Retinal pigment epithelial cell (primary cell): ENCODE measurements around the gene TFCP2.

Source experiments
- DNase-seq: peaks from one replicate; pipeline ENCODE4 v3.0.0-alpha.2; 2010; ENCODE audit warnings: low read depth
- H3K4me3 ChIP-seq: 2 replicates; pipeline ENCODE4 v1.5.1; 2011; ENCODE audit warnings: mild to moderate bottlenecking, low read length, control low read depth, moderate library complexity
- CTCF ChIP-seq: conservative IDR thresholded peaks from 2 replicates; pipeline ENCODE4 v1.5.1; 2011; ENCODE audit warnings: low read depth, low read length, control low read depth, inconsistent platforms

Gene TFCP2

GRCh38 chr12:51200806-51201205 is 27.9 kb upstream of the TFCP2 start:
- no peak for TF ChIP-seq CTCF
- no peak for DNase-seq
- H3K4me3 ChIP-seq: no peak overlapping the region

GRCh38 chr12:51200156-51200555 is 27.2 kb upstream of the TFCP2 start:
- TF ChIP-seq CTCF: no peak
- no peak for DNase-seq
- no peak overlapping the region for H3K4me3 ChIP-seq

DNA sequence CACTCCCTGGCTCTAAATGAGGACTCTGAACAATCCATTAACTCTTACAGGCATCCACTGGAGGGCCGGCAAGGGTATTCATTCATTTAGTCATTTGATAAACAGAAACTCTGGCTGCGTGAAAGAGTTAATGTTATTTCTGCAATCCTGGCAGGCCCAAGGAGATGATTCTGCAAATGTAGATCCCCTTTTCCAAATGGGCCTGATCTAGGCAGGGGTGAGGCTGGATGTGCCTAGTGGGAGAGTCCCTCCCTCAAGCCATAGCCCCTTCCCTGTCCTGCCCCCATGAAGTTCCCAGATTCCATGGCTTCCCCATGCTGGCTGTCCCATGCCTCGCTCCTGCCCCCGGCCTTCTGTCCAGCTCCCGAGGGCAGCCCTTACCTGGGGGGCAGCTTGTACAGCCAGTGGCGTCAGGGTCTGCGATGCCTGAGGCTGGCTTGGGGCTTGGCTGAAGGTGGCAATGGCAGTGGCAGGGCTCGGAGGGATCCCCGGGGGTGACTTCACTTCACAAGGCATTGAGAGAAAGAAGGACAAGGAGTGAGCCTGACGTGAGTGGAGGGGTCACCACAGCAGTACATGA is 26.5 kb upstream of the TFCP2 start:
- no peak for TF ChIP-seq CTCF
- H3K4me3 ChIP-seq: no peak overlapping the region
- DNase-seq: no peak

DNA sequence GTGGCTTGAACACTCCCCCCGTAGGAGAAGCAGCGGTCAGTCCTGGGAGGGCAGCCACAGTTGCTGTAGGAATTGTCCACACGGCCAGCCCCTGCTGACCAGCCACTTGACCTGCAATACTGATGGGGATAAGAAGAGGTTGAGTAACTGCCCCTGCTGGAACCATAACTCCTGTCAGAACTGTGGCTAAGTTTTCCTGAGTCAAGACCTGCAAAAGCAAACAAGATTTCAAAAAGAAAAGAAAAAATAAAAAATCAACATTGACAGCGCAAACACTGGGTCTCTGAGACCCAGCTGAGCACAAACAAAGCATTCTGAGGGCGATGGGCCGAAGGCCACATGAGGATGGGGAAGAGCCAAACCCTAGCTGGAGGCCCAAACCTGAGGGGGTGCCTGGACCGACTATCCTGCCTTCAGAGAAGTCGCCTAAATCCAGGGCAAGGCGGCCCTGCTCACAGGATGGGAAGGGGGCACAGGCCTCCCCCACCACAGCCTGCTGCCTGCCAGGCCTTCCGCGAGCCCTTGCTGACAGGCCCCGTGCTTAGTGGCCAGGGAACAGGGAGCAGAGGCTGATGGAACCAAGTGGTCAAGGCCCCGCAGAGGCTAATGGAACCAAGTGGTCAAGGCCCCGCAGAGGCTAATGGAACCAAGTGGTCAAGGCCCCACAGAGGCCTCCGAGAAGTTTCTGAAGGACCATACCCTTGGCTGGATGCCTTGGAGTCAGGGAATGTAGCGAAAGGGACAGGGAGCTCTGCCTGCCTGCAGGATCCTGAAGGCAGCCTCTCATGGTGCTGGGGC is 25.8 kb upstream of the TFCP2 start:
- H3K4me3 ChIP-seq: no peak overlapping the region
- TF ChIP-seq CTCF: no peak
- DNase-seq: no peak

- H3K4me3 ChIP-seq: no peak overlapping the region
- no peak for TF ChIP-seq CTCF
These were observed 25.0 kb upstream of the TFCP2 start for GRCh38 chr12:51197736-51198567.

GRCh38 chr12:51196547-51196946 is 23.6 kb upstream of the TFCP2 start:
- H3K4me3 ChIP-seq: no peak overlapping the region
- no peak for TF ChIP-seq CTCF
- no peak for DNase-seq

More at GRCh38 chr12:51197736-51198567, 25.0 kb upstream of the TFCP2 start:
- no peak for DNase-seq
